SK-N-SH treated with all-trans-retinoic acid at 6 μM for 48 hours (cell line): ENCODE measurements around the gene TAS2R41.

ENCODE experiments used
- ATAC-seq: fragments of 200-7000 bp; cut with Tn5 transposase; 3 replicates; pipeline ENCODE4 v1.9.1; 2020; ENCODE audit warnings: mild to moderate bottlenecking, moderate library complexity
- CREB5 ChIP-seq: fragments of 250-450 bp; sonication (Bioruptor Pico); IDR thresholded peaks from 2 replicates; pipeline ENCODE4 v1.5.1; 2020; ENCODE audit warnings: low read depth, mild to moderate bottlenecking, moderate library complexity
- CSDC2 ChIP-seq: fragments of 250-450 bp; sonication (Bioruptor Pico); IDR thresholded peaks from 2 replicates; pipeline ENCODE4 v1.5.0; 2020; ENCODE audit warnings: mild to moderate bottlenecking, moderate library complexity
- CSRNP3 ChIP-seq: fragments of 250-450 bp; sonication (Bioruptor Pico); IDR thresholded peaks from 2 replicates; pipeline ENCODE4 v1.5.1; 2021; ENCODE audit warnings: mild to moderate bottlenecking, moderate library complexity
- ESRRG ChIP-seq: fragments of 250-450 bp; sonication (Bioruptor Pico); IDR thresholded peaks from 2 replicates; pipeline ENCODE4 v1.6.1; 2021; ENCODE audit warnings: mild to moderate bottlenecking
- GLIS3 ChIP-seq: fragments of 250-450 bp; sonication (Bioruptor Pico); IDR thresholded peaks from 2 replicates; pipeline ENCODE4 v1.5.0; 2020; ENCODE audit warnings: mild to moderate bottlenecking, moderate library complexity
- ISL1 ChIP-seq: fragments of 250-450 bp; sonication (Bioruptor Pico); IDR thresholded peaks from 2 replicates; pipeline ENCODE4 v2.1.2; 2022; ENCODE audit warnings: mild to moderate bottlenecking, moderate library complexity
- OSR1 ChIP-seq: fragments of 250-450 bp; sonication (Bioruptor Pico); IDR thresholded peaks from 2 replicates; pipeline ENCODE4 v1.8.0; 2022; ENCODE audit warnings: moderate library complexity, mild to moderate bottlenecking, inconsistent platforms
- PATZ1 ChIP-seq: fragments of 250-450 bp; sonication (Bioruptor Pico); IDR thresholded peaks from 2 replicates; pipeline ENCODE4 v1.8.0; 2020; ENCODE audit warnings: mild to moderate bottlenecking, moderate library complexity, borderline replicate concordance
- POU6F1 ChIP-seq: fragments of 250-450 bp; sonication (Bioruptor Pico); IDR thresholded peaks from 2 replicates; pipeline ENCODE4 v1.8.0; 2021; ENCODE audit warnings: low read depth, mild to moderate bottlenecking, moderate library complexity, borderline replicate concordance
- PPARA ChIP-seq: fragments of 250-450 bp; sonication (Bioruptor Pico); IDR thresholded peaks from 2 replicates; pipeline ENCODE4 v1.5.0; 2020; ENCODE audit warnings: mild to moderate bottlenecking, borderline replicate concordance
- RARB ChIP-seq: fragments of 250-450 bp; sonication (Bioruptor Pico); IDR thresholded peaks from 2 replicates; pipeline ENCODE4 v1.8.0; 2021; ENCODE audit warnings: mild to moderate bottlenecking, moderate library complexity
- SNAI2 ChIP-seq: fragments of 250-450 bp; sonication (Bioruptor Pico); IDR thresholded peaks from 2 replicates; pipeline ENCODE4 v1.5.0; 2020; ENCODE audit warnings: mild to moderate bottlenecking, moderate library complexity
- TCF4 ChIP-seq: fragments of 250-450 bp; sonication (Bioruptor Pico); IDR thresholded peaks from 2 replicates; pipeline ENCODE4 v1.8.0; 2021; ENCODE audit warnings: mild to moderate bottlenecking, moderate library complexity, borderline replicate concordance
- TSHZ2 ChIP-seq: fragments of 250-450 bp; sonication (Bioruptor Pico); IDR thresholded peaks from 2 replicates; pipeline ENCODE4 v1.5.0; 2020; ENCODE audit warnings: mild to moderate bottlenecking, moderate library complexity
- ZC3H10 ChIP-seq: fragments of 250-450 bp; sonication (Bioruptor Pico); IDR thresholded peaks from 2 replicates; pipeline ENCODE4 v1.5.1; 2021; ENCODE audit warnings: mild to moderate bottlenecking, moderate library complexity
- ZFP3 ChIP-seq: fragments of 250-450 bp; sonication (Bioruptor Pico); IDR thresholded peaks from 2 replicates; pipeline ENCODE4 v1.5.0; 2020; ENCODE audit warnings: mild to moderate bottlenecking, moderate library complexity
- ZFP30 ChIP-seq: fragments of 450-650 bp; formaldehyde crosslinking; IDR thresholded peaks from 2 replicates; pipeline ENCODE4 v1.5.0; 2022; ENCODE audit warnings: mild to moderate bottlenecking, moderate library complexity
- ZNF565 ChIP-seq: fragments of 450-650 bp; formaldehyde crosslinking; conservative IDR thresholded peaks from 2 replicates; pipeline ENCODE4 v1.5.0; 2020; ENCODE audit warnings: low read depth, mild to moderate bottlenecking, moderate library complexity
- ZNF70 ChIP-seq: fragments of 450-650 bp; formaldehyde crosslinking; IDR thresholded peaks from 2 replicates; pipeline ENCODE4 v1.5.0; 2020; ENCODE audit warnings: mild to moderate bottlenecking, moderate library complexity
- ZNF8 ChIP-seq: fragments of 450-650 bp; formaldehyde crosslinking; IDR thresholded peaks from 2 replicates; pipeline ENCODE4 v1.5.0; 2020; ENCODE audit warnings: mild to moderate bottlenecking, moderate library complexity

TAS2R41 gene

GRCh38 chr7:143514995-143515735 lies 37.5 kb downstream of the TAS2R41 start:
- TF ChIP-seq SNAI2: no peak
- TF ChIP-seq ISL1: no peak
- no peak for TF ChIP-seq ESRRG
- no peak for TF ChIP-seq TSHZ2 (CRISPR knock-in tag)
- no peak for TF ChIP-seq ZC3H10 (CRISPR knock-in tag)
- TF ChIP-seq ZFP3: no peak
- TF ChIP-seq PPARA (CRISPR knock-in tag): no peak
- TF ChIP-seq POU6F1 (CRISPR knock-in tag): no peak
- TF ChIP-seq, all 23 proteins: peak for 0
- ATAC-seq: peak; percentile 8; the same call in 2 of the 3 replicates

GRCh38 chr7:143516981-143517380 lies 39.3 kb downstream of the TAS2R41 start:
- no peak for ATAC-seq
- TF ChIP-seq RARB: no peak
- no peak for TF ChIP-seq CREB5 (CRISPR knock-in tag)
- no peak for TF ChIP-seq ZNF8 (CRISPR knock-in tag)
- TF ChIP-seq ZNF70 (CRISPR knock-in tag): no peak
- TF ChIP-seq ESRRG: no peak
- TF ChIP-seq GLIS3 (CRISPR knock-in tag): no peak
- no peak for TF ChIP-seq OSR1 (CRISPR knock-in tag)
- TF ChIP-seq POU6F1 (CRISPR knock-in tag): no peak
- TF ChIP-seq PATZ1 (CRISPR knock-in tag): no peak
- no peak for TF ChIP-seq PPARA (CRISPR knock-in tag)
- TF ChIP-seq TCF4: no peak
- no peak for TF ChIP-seq ZNF565 (CRISPR knock-in tag)
- TF ChIP-seq ZFP30 (CRISPR knock-in tag): no peak
- TF ChIP-seq ZC3H10 (CRISPR knock-in tag): no peak
- no peak for TF ChIP-seq CSDC2
- TF ChIP-seq CSRNP3: no peak

- no peak for ATAC-seq
- TF ChIP-seq TSHZ2 (CRISPR knock-in tag) (no peak), ZNF565 (CRISPR knock-in tag) (no peak), ZNF8 (CRISPR knock-in tag) (no peak), ESRRG (no peak), PPARA (CRISPR knock-in tag) (no peak), ISL1 (no peak), POU6F1 (CRISPR knock-in tag) (no peak), SNAI2 (no peak)
These were observed 40.8 kb downstream of the TAS2R41 start for GRCh38 chr7:143518521-143518920.
